Epidermal melanocyte (primary cell): Measurements from ENCODE around the gene NDC80.
A peak's percentile ranks its signal among the peaks of the same experiment; 100 is the strongest.

Experiments used
- DNase-seq: peaks from one replicate; pipeline ENCODE4 v3.0.0; 2011; ENCODE audit warnings: low spot score; ENCODE audit not compliant: insufficient read length

Gene NDC80

GRCh38 chr18:2557536-2557935 is 13.8 kb upstream of the NDC80 start:
- no peak for DNase-seq

- no peak for DNase-seq
Observed at GRCh38 chr18:2559249-2559648, 12.1 kb upstream of the NDC80 start.

GRCh38 chr18:2564373-2564772 is 7.0 kb upstream of the NDC80 start:
- DNase-seq = no peak

GRCh38 chr18:2568129-2568528 is 3.2 kb upstream of the NDC80 start:
- DNase-seq = no peak

GRCh38 chr18:2568605-2569004 is 2.8 kb upstream of the NDC80 start:
- no peak for DNase-seq

GRCh38 chr18:2569338-2570207 is 1.8 kb upstream of the NDC80 start:
- DNase-seq = no peak

- DNase-seq = peak; percentile 50
Observed at GRCh38 chr18:2570772-2571199, 571 bp upstream of the NDC80 start.

- no peak for DNase-seq
Observed at GRCh38 chr18:2572171-2572569, 813 bp downstream of the NDC80 start.

- DNase-seq = no peak
Observed at GRCh38 chr18:2572892-2573291, 1.5 kb downstream of the NDC80 start.

- DNase-seq = no peak
Observed at GRCh38 chr18:2573408-2573807, 2.1 kb downstream of the NDC80 start.

- no peak for DNase-seq
Observed at GRCh38 chr18:2587788-2588187, 16.4 kb downstream of the NDC80 start.

GRCh38 chr18:2588666-2589344 is 17.4 kb downstream of the NDC80 start:
- no peak for DNase-seq

- no peak for DNase-seq
Observed at GRCh38 chr18:2589345-2590068, 18.1 kb downstream of the NDC80 start.

- no peak for DNase-seq
Observed at GRCh38 chr18:2590303-2590702, 18.9 kb downstream of the NDC80 start.

GRCh38 chr18:2597639-2598038 is 26.3 kb downstream of the NDC80 start:
- DNase-seq = no peak

- DNase-seq = no peak
Observed at GRCh38 chr18:2602844-2603243, 31.5 kb downstream of the NDC80 start.

- DNase-seq = no peak
Observed at GRCh38 chr18:2606335-2606734, 35.0 kb downstream of the NDC80 start.

- DNase-seq = no peak
Observed at GRCh38 chr18:2609604-2610003, 38.2 kb downstream of the NDC80 start.

GRCh38 chr18:2610549-2610948 is 39.2 kb downstream of the NDC80 start:
- no peak for DNase-seq

- DNase-seq = no peak
Observed at GRCh38 chr18:2612996-2613395, 41.6 kb downstream of the NDC80 start.

- DNase-seq = no peak
Observed at GRCh38 chr18:2617401-2617998, 46.1 kb downstream of the NDC80 start.

GRCh38 chr18:2618009-2618408 is 46.7 kb downstream of the NDC80 start:
- DNase-seq = no peak
